ENCODE results near the gene PTPDC1.
"Not testable (repeated sequence)": the region's sequence is repeated elsewhere in the genome, so short reads cannot be mapped to it uniquely, and the experiment has no call there.

Gene PTPDC1

DNA sequence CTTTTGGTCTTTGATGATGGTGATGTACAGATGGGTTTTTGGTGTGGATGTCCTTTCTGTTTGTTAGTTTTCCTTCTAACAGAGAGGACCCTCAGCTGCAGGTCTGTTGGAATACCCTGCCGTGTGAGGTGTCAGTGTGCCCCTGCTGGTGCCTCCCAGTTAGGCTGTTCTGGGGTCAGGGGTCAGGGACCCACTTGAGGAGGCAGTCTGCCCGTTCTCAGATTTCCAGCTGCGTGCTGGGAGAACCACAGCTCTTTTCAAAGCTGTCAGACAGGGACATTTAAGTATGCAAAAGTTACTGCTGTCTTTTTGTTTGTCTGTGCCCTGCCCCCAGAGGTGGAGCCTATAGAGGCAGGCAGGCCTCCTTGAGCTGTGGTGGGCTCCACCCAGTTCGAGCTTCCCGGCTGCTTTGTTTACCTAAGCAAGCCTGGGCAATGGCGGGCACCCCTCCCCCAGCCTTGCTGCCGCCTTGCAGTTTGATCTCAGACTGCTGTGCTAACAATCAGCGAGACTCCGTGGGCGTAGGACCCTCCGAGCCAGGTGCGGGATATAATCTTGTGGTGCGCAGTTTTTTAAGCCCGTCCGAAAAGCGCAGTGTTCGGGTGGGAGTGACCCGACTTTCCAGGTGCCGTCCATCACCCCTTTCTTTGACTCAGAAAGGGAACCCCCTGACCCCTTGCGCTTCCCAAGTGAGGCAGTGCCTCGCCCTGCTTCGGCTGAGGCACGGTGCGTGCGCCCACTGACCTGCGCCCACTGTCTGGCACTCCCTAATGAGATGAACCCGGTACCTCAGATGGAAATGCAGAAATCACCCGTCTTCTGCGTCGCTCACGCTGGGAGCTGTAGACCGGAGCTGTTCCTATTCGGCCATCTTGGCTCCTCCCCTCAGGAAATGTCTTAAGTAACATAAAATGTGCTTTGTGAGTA, 10.2 kb downstream of the PTPDC1 start:
- not testable (repeated sequence) for DNase-seq

GRCh38 chr9:94096819-94097577, 12.7 kb downstream of the PTPDC1 start:
- DNase-seq, result no peak

- no peak for DNase-seq
Measured at GRCh38 chr9:94097788-94098414, 13.6 kb downstream of the PTPDC1 start.

GRCh38 chr9:94100152-94100879, 16.1 kb downstream of the PTPDC1 start:
- DNase-seq, result no peak

- no peak for DNase-seq
Measured at GRCh38 chr9:94101162-94101853, 17.0 kb downstream of the PTPDC1 start.

DNA sequence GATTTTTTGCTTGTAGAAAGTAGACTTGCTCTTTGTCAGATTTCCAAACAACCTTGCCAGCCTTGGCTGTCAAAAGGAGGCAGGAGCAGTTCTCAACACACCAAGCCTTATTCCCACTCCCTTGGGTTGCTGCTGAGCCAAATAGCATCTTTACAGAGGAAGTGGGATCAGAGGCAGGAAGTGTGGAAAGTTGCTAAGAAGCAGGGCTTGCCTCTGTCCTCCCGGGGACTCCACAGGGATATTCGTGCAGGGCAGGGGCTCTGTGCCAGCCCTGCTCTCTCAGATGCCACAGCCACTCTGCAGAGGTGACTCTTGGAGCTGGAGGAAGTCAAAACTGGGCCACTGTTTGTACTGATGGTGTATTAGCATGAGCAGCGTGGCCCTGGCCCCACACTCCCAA, 24.3 kb downstream of the PTPDC1 start:
- DNase-seq, result no peak

DNA sequence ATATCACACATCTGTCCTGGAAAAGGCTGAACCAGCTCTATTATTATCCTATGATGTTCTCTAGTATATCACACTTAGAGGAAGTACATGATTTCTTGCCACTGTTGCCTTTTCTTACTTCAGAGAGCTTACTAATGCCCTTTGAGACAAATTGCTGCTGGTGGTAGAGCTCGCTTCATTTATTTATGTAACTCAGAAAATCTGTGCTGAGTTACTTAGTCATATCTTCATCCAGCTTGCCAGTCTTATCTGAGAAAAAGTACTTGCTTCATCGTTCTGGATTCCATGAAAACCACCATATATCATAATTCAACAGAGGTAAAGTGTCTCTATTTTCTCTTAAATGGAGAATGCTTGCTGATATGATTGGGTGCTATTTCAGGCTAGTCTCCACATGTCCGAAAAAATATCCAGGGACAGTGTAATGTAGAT, 26.6 kb downstream of the PTPDC1 start:
- no peak for DNase-seq

GRCh38 chr9:94111446-94111845, 27.2 kb downstream of the PTPDC1 start:
- no peak for DNase-seq

DNA sequence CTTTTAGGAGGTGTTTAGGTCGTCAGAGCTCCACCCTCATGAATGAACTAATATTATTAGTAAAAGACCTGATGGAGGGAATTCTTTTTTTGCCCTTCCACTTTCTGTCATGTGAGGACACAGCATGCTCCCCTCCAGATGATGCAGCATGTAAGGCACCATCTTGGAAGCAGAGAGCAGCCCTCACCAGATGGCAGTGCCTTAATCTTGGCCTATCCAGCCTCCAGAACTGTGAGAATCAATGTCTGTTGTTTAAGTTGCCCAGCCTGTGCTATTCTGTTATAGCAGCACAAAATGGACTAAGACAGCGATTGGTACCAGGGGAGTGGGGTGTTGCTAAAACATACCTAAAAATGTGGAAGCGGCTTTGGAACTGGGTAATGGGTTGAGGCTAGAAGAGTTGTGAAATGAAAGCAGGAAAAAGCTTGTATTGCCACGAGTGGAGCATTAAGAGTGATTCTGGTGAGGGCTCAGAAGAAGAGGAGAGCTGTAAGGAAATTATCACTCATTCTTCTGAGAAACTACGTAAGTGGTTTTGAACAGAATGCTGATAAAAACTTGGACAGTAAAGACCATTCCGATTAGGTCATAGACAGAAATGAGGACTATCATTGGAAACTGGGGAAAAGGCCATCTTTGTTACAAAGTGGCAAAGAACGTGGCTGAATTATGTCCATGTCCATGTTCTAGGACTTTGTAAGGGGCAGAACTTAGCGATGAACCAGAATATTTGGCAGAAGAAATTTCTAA, 28.6 kb downstream of the PTPDC1 start:
- no peak for DNase-seq

DNA sequence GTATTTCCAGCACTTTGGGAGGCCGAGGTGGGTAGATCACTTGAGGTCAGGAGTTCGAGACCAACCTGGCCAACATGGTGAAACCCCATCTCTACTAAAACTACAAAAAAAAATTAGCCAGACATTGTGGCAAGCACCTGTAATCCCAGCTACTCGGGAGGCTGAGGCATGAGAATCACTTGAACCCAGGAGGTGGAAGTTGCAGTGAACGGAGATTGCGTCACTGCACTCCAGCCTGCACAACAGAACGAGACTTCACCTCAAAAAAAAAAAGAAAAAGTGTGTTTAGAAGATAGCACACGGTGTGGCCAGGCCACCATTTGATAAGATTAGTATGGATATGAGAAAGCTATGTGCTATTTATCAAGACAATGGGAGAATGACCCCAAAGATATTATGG, 35.8 kb downstream of the PTPDC1 start:
- DNase-seq, result not testable (repeated sequence)

DNA sequence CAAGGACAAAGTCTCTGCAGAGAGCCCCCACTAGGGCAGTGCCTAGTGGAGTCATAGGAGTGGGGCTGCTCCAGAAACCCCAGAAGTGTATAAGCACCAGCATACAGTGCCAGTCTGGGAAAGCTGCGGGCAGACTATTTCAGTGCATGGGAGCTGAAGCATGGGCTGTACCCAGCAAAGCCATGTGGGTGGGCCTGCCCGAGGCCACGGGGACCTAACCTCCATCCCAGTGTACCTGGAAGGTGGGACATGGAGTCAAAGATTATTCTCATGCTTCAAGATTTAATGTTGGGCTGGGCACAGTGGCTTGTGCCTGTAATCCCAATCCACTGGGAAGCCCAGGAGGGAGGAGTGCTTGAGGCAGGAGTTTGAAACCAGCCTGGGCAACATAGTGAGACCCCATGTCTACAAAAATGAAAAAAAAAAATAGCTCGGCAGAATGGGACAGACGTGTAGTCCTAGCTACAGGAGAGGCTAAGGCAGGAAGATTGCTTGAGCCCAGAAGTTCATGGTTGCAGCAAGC, 36.7 kb downstream of the PTPDC1 start:
- DNase-seq, result no peak

- no peak for DNase-seq
Measured at GRCh38 chr9:94126844-94127243, 42.6 kb downstream of the PTPDC1 start.

DNA sequence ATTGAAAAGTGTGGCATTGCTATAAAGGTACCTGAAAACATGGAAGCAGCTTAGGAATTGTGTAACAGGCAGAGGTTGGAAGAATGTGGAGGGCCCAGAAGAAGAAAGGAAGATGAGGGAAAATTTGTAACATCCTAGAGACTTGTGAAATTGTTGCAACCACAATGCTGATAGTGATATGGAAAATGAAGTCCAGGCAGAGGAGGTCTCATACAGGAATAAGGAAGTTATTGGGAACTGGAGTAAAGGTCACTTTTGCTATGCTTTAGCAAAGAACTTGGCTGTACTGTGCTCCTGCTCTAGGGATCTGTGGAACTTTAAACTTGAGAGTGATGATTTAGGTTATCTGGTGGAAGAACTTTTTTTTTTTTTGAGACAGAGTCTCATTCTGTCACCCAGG, 43.5 kb downstream of the PTPDC1 start:
- DNase-seq, result no peak

- no peak for DNase-seq
Measured at GRCh38 chr9:94128580-94128979, 44.3 kb downstream of the PTPDC1 start.

- DNase-seq, result no peak
Measured at GRCh38 chr9:94134629-94135028, 50.4 kb downstream of the PTPDC1 start.

- no peak for DNase-seq
Measured at GRCh38 chr9:94135222-94135621, 51.0 kb downstream of the PTPDC1 start.

DNA sequence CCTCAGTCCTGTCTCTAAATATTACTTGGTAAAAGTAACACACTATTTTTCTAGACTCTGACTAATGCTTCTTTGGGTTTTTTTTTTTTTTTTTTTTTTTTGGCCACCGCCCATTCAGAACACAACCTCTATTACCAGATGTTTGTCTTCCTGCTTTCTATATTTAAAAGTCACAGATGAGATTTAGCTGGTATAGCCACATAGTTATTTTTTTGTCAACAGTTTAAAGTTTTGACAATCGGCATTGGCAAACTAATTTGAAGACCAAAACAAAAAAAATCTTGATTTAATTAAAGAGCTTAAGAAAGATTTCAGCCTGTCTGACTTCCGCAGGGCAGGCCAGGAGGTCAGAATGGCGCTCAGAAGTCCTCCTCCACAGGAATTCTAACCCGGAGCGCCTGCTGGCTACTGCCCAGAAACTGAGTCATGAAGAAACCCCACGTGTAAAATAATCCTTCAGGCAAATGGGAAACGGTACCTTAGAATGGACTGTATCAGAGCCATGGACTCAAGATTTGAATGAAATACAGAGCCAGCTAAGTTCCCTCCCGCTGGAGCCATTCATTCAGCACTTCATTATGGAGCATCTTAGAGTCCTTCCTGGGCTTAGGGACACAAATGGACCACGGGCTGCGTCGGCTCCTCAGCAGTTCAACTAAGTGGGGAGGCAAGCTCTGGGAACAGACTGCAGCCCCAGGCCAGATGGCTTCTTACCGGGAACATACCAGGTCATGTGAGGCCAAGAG, 55.6 kb downstream of the PTPDC1 start:
- DNase-seq, result peak; percentile 57

- DNase-seq, result no peak
Measured at GRCh38 chr9:94140418-94140780, 56.1 kb downstream of the PTPDC1 start.

- DNase-seq, result no peak
Measured at GRCh38 chr9:94140791-94141790, 56.8 kb downstream of the PTPDC1 start.

Measured in NCI-H2171 (cell line).